ENCODE data around the gene MSGN1. TPM values are rescaled to one million over a fixed set of nuclear protein-coding genes. Genes with fewer than 3 reads are reported as not detected.

The MSGN1 gene
- polyA plus RNA-seq, 1 of the 3 experiments (the other 2 are of a cell fraction): not detected

DNA sequence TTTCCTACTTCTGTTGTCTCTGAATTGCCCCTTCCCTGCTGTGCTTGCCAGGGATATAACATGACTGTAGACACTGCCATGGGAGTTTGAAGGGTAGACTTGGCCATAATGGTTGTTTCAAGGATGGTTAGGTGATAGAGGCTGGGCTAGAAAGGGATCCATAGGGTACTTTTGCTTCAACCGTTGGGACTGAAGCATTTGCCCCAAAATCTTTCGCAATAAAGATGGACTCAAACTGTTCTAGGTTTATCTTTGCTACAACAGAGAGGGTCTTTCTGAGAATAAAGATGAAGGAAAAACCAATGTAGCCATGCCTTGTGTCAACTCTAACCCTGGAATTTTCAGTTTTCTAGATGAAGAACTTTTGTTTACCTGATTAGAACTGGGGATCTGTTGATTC is 27.2 kb downstream of the MSGN1 start (continued):
- no peak for TF ChIP-seq EP300 (IDR thresholded peaks at IDR 0.05; ENCODE audit: borderline replicate concordance in 1 of 2, low read depth in 1 of 2, low read length in 1 of 2)
- TF ChIP-seq REST (IDR thresholded peaks at IDR 0.05; ENCODE audit: low read depth, low read length): no peak
- no peak for TF ChIP-seq TEAD4 (IDR thresholded peaks at IDR 0.05; ENCODE audit: borderline replicate concordance, insufficient read depth)

GRCh38 chr2:17845806-17846205 is 29.5 kb downstream of the MSGN1 start:
- Histone ChIP-seq H3K4me1 (ENCODE audit: control insufficient read depth in 1 of 2, insufficient read depth in 2 of 2, low read depth in 1 of 2, low read length in 1 of 2) (no peaks in the 10 kb centered on the region), H3K27me3 (ENCODE audit: insufficient read depth) (no peaks in the 10 kb centered on the region; the same call in 1 of the 2 replicates), H3K9me2 (no peaks in the 10 kb centered on the region), H3K79me2 (ENCODE audit: insufficient read depth) (no peaks in the 10 kb centered on the region), H3K36me3 (replicated peaks in 1 of 2; ENCODE audit: control insufficient read depth in 1 of 2, insufficient read depth in 2 of 2, low read length in 1 of 2) (no peaks in the 10 kb centered on the region), H3K4me2 (no peak overlapping the region), H2AFZ (ENCODE audit: low read depth) (no peak overlapping the region), H4K20me1 (ENCODE audit: insufficient read depth) (no peaks in the 10 kb centered on the region), H3K27ac (ENCODE audit: low read depth in 2 of 2, low read length in 1 of 2) (no peak overlapping the region), H3K9me3 (no peaks in the 10 kb centered on the region), H3K4me3 (ENCODE audit: low read depth in 2 of 2, low read length in 1 of 2) (no peak overlapping the region), H3K9ac (no peak overlapping the region), H3F3A (replicated peaks; ENCODE audit: insufficient read depth) (no peaks in the 10 kb centered on the region)
- no peak for DNase-seq
- no peak for TF ChIP-seq SIN3A (IDR thresholded peaks at IDR 0.05; ENCODE audit: borderline replicate concordance, low read depth, low read length)
- TF ChIP-seq, protein P1, sequence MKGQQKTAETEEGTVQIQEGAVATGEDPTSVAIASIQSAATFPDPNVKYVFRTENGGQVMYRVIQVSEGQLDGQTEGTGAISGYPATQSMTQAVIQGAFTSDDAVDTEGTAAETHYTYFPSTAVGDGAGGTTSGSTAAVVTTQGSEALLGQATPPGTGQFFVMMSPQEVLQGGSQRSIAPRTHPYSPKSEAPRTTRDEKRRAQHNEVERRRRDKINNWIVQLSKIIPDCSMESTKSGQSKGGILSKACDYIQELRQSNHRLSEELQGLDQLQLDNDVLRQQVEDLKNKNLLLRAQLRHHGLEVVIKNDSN (IDR thresholded peaks at IDR 0.05; ENCODE audit: borderline replicate concordance, low read depth): no peak
- no peak for TF ChIP-seq ZBTB33 (IDR thresholded peaks at IDR 0.05; ENCODE audit: borderline replicate concordance, low read depth)
- TF ChIP-seq, protein P2, sequence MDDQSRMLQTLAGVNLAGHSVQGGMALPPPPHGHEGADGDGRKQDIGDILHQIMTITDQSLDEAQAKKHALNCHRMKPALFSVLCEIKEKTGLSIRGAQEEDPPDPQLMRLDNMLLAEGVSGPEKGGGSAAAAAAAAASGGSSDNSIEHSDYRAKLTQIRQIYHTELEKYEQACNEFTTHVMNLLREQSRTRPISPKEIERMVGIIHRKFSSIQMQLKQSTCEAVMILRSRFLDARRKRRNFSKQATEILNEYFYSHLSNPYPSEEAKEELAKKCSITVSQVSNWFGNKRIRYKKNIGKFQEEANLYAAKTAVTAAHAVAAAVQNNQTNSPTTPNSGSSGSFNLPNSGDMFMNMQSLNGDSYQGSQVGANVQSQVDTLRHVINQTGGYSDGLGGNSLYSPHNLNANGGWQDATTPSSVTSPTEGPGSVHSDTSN (IDR thresholded peaks at IDR 0.05): no peak
- no peak for TF ChIP-seq GABPA (IDR thresholded peaks at IDR 0.05; ENCODE audit: low read depth)
- TF ChIP-seq MAX (IDR thresholded peaks at IDR 0.05; ENCODE audit: low read depth): no peak
- TF ChIP-seq RAD21 (IDR thresholded peaks at IDR 0.05; ENCODE audit: low read length): no peak
- no peak for TF ChIP-seq RFX5 (IDR thresholded peaks at IDR 0.05; ENCODE audit: low read length)
- no peak for TF ChIP-seq TCF12 (IDR thresholded peaks at IDR 0.05)
- TF ChIP-seq NFIC (IDR thresholded peaks at IDR 0.05; ENCODE audit: borderline replicate concordance): no peak
- no peak for TF ChIP-seq POLR2AphosphoS5 (IDR thresholded peaks at IDR 0.05; ENCODE audit: low read depth, low read length)
- TF ChIP-seq EP300 (IDR thresholded peaks at IDR 0.05; ENCODE audit: borderline replicate concordance in 1 of 2, low read depth in 1 of 2, low read length in 1 of 2): no peak
- TF ChIP-seq IRF3 (IDR thresholded peaks at IDR 0.05; ENCODE audit: low read depth, low read length): no peak
- TF ChIP-seq NRF1 (IDR thresholded peaks at IDR 0.05; ENCODE audit: low read depth, low read length): no peak
- TF ChIP-seq FOSL2 (IDR thresholded peaks at IDR 0.05; ENCODE audit: borderline replicate concordance, low read depth): no peak
- no peak for TF ChIP-seq JUND (IDR thresholded peaks at IDR 0.05)
- POLR2A ChIA-PET: no interaction called here
- CTCF ChIA-PET: interaction anchor here (1.0 to 9.5 kb wide), 13 partner anchors 9 to 540 kb away, joined by 3 to 111 read pairs (median 6); no protein-coding TSS in a partner anchor
- 19% methylated on average over 7 of the region's 7 CpGs for WGBS (ENCODE audit: low lambda C conversion rate)

All from SK-N-SH (cell line).